SJCRH30 (cell line): Measurements from ENCODE around the gene GSTM2. TPM values are rescaled to one million over a fixed set of nuclear protein-coding genes. Genes with fewer than 3 reads are reported as not detected.

Experiments used
- DNase-seq, 2 experiments: peaks; one replicate each; pipeline ENCODE4 v3.0.0-alpha.2; 2015 to 2020
- H3K27ac ChIP-seq: fragments of 250-450 bp; sonication (Bioruptor Pico); 2 replicates; pipeline ENCODE4 v1.5.1; 2020; ENCODE audit warnings: mild to moderate bottlenecking, moderate library complexity
- H3K27me3 ChIP-seq: fragments of 250-450 bp; sonication (Bioruptor Pico); 2 replicates; pipeline ENCODE4 v1.5.1; 2020; ENCODE audit warnings: mild to moderate bottlenecking, moderate library complexity
- H3K36me3 ChIP-seq: fragments of 250-450 bp; sonication (Bioruptor Pico); 2 replicates; pipeline ENCODE4 v1.5.1; 2020; ENCODE audit warnings: mild to moderate bottlenecking, moderate library complexity
- H3K4me1 ChIP-seq: fragments of 250-450 bp; sonication (Bioruptor Pico); 2 replicates; pipeline ENCODE4 v1.5.1; 2020; ENCODE audit warnings: mild to moderate bottlenecking, moderate library complexity
- H3K4me3 ChIP-seq: fragments of 250-450 bp; sonication (Bioruptor Pico); 2 replicates; pipeline ENCODE4 v1.5.1; 2020; ENCODE audit warnings: mild to moderate bottlenecking, moderate library complexity
- H3K9me3 ChIP-seq: fragments of 250-450 bp; sonication (Bioruptor Pico); replicated peaks from 2 replicates; pipeline ENCODE4 v1.5.1; 2020; ENCODE audit warnings: mild to moderate bottlenecking, moderate library complexity
- total RNA-seq: library from RNA; depleted of rRNA; stranded (reverse); fragments of >200 nt; shearing (Covaris generic); gene quantifications from 2 replicates; pipeline ENCODE4 v1.2.3, GENCODE V29; 2014

The GSTM2 gene
- total RNA-seq, 1 experiment from 2014 or later = 5.9 TPM

- peak; percentile 83 to 86 for DNase-seq
- H3K36me3 ChIP-seq = peaks cover 4% of the 10 kb centered on the region; the same call in 1 of the 2 replicates
- H3K4me1 ChIP-seq = peaks cover 25% of the 10 kb centered on the region
- H3K9me3 ChIP-seq = no peaks in the 10 kb centered on the region
- H3K27me3 ChIP-seq = no peaks in the 10 kb centered on the region
- peak overlapping the region; percentile 28 for H3K4me3 ChIP-seq
- H3K27ac ChIP-seq = peak overlapping the region; percentile 26
Measured at GRCh38 chr1:109625601-109626560, 42.0 kb upstream of the GSTM2 start.

- no peak overlapping the region for H3K4me3 ChIP-seq
- H3K27ac ChIP-seq = no peak overlapping the region
- DNase-seq = no peak
- peaks cover 26% of the 10 kb centered on the region for H3K4me1 ChIP-seq
- H3K9me3 ChIP-seq = no peaks in the 10 kb centered on the region
- H3K36me3 ChIP-seq = peaks cover 8% of the 10 kb centered on the region
- H3K27me3 ChIP-seq = no peaks in the 10 kb centered on the region
Measured at GRCh38 chr1:109626682-109627408, 41.0 kb upstream of the GSTM2 start.

- no peaks in the 10 kb centered on the region for H3K27me3 ChIP-seq
- DNase-seq = no peak
- H3K9me3 ChIP-seq = no peaks in the 10 kb centered on the region
- H3K36me3 ChIP-seq = peaks cover 8% of the 10 kb centered on the region
- no peak overlapping the region for H3K27ac ChIP-seq
- H3K4me1 ChIP-seq = peaks cover 36% of the 10 kb centered on the region
- no peak overlapping the region for H3K4me3 ChIP-seq
Measured at GRCh38 chr1:109627692-109628399, 40.0 kb upstream of the GSTM2 start.

- H3K27me3 ChIP-seq = no peaks in the 10 kb centered on the region
- no peak for DNase-seq
- H3K9me3 ChIP-seq = no peaks in the 10 kb centered on the region
- no peak overlapping the region for H3K4me3 ChIP-seq
- peaks cover 36% of the 10 kb centered on the region for H3K4me1 ChIP-seq
- H3K27ac ChIP-seq = no peak overlapping the region
- H3K36me3 ChIP-seq = peaks cover 8% of the 10 kb centered on the region
Measured at GRCh38 chr1:109628540-109629321, 39.1 kb upstream of the GSTM2 start.

- no peak for DNase-seq
- no peaks in the 10 kb centered on the region for H3K9me3 ChIP-seq
- H3K27me3 ChIP-seq = no peaks in the 10 kb centered on the region
- H3K36me3 ChIP-seq = peaks cover 8% of the 10 kb centered on the region
- peaks cover 29% of the 10 kb centered on the region for H3K4me1 ChIP-seq
- no peak overlapping the region for H3K4me3 ChIP-seq
- no peak overlapping the region for H3K27ac ChIP-seq
Measured at GRCh38 chr1:109629372-109630030, 38.4 kb upstream of the GSTM2 start.

- Histone ChIP-seq H3K27ac (no peak overlapping the region), H3K4me1 (peaks cover 21% of the 10 kb centered on the region), H3K36me3 (peaks cover 8% of the 10 kb centered on the region), H3K27me3 (no peaks in the 10 kb centered on the region), H3K4me3 (no peak overlapping the region), H3K9me3 (no peaks in the 10 kb centered on the region)
- DNase-seq = peak in 1 of 2 experiments; percentile 20
Measured at GRCh38 chr1:109630081-109630897, 37.6 kb upstream of the GSTM2 start.

GRCh38 chr1:109630898-109631512 is 36.9 kb upstream of the GSTM2 start:
- Histone ChIP-seq H3K9me3 (no peaks in the 10 kb centered on the region), H3K4me1 (peaks cover 18% of the 10 kb centered on the region), H3K27me3 (no peaks in the 10 kb centered on the region), H3K4me3 (no peak overlapping the region), H3K36me3 (peaks cover 8% of the 10 kb centered on the region), H3K27ac (no peak overlapping the region)
- DNase-seq = no peak

- DNase-seq = peak in 1 of 2 experiments; percentile 41
- Histone ChIP-seq H3K27ac (no peak overlapping the region), H3K4me3 (no peak overlapping the region), H3K9me3 (no peaks in the 10 kb centered on the region), H3K36me3 (peaks cover 8% of the 10 kb centered on the region), H3K27me3 (no peaks in the 10 kb centered on the region), H3K4me1 (peaks cover 24% of the 10 kb centered on the region)
Measured at GRCh38 chr1:109631513-109632505, 36.0 kb upstream of the GSTM2 start.

- Histone ChIP-seq H3K36me3 (peaks cover 8% of the 10 kb centered on the region), H3K4me1 (peaks cover 26% of the 10 kb centered on the region), H3K27me3 (no peaks in the 10 kb centered on the region), H3K4me3 (no peak overlapping the region), H3K27ac (no peak overlapping the region), H3K9me3 (no peaks in the 10 kb centered on the region)
- DNase-seq = peak; percentile 53
Measured at GRCh38 chr1:109632671-109633346, 35.0 kb upstream of the GSTM2 start.

- Histone ChIP-seq H3K4me1 (peaks cover 26% of the 10 kb centered on the region), H3K36me3 (peaks cover 4% of the 10 kb centered on the region), H3K27me3 (no peaks in the 10 kb centered on the region), H3K27ac (no peak overlapping the region), H3K4me3 (no peak overlapping the region), H3K9me3 (no peaks in the 10 kb centered on the region)
- no peak for DNase-seq
Measured at GRCh38 chr1:109634292-109634691, 33.6 kb upstream of the GSTM2 start.
